ENCODE data around the gene TP53INP2. TPM values are rescaled to one million over a fixed set of nuclear protein-coding genes. Genes with fewer than 3 reads are reported as not detected.

The TP53INP2 gene
- total RNA-seq, 1 donor from 2014 or later = 178 TPM

DNA sequence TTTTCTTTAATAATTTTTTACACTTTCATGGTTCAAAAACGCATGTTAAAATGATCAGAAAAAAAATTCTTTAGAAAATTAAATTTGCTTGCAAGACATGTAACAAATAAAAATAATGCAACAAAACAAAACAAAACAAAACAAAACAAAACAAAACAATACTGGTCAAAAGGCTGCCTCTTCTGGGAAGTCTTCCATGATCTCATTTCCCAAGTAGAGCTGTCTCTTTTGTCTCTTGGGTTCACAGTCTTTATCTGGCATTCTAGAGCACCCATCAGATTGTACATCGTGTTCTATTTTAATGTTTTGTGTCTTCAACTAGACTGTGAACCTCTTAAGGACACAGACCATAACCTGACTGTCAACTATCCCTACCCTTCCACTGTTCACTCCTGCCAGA lies 25.3 kb downstream of the TP53INP2 start:
- Mint-ChIP-seq H3K9me3 (ENCODE audit: unreplicated experiment) (no peaks in the 10 kb centered on the region), H3K36me3 (ENCODE audit: unreplicated experiment) (peaks cover 10% of the 10 kb centered on the region), H3K27ac (ENCODE audit: unreplicated experiment) (no peak overlapping the region), H3K27me3 (ENCODE audit: unreplicated experiment) (peaks cover 2% of the 10 kb centered on the region), H3K4me1 (ENCODE audit: low read depth, unreplicated experiment) (no peaks in the 10 kb centered on the region), H3K4me3 (ENCODE audit: unreplicated experiment) (no peak overlapping the region)
- DNase-seq = no peak
- TF ChIP-seq, protein P1, sequence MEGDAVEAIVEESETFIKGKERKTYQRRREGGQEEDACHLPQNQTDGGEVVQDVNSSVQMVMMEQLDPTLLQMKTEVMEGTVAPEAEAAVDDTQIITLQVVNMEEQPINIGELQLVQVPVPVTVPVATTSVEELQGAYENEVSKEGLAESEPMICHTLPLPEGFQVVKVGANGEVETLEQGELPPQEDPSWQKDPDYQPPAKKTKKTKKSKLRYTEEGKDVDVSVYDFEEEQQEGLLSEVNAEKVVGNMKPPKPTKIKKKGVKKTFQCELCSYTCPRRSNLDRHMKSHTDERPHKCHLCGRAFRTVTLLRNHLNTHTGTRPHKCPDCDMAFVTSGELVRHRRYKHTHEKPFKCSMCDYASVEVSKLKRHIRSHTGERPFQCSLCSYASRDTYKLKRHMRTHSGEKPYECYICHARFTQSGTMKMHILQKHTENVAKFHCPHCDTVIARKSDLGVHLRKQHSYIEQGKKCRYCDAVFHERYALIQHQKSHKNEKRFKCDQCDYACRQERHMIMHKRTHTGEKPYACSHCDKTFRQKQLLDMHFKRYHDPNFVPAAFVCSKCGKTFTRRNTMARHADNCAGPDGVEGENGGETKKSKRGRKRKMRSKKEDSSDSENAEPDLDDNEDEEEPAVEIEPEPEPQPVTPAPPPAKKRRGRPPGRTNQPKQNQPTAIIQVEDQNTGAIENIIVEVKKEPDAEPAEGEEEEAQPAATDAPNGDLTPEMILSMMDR (IDR thresholded peaks at IDR 0.05; ENCODE audit: partially characterized antibody, unreplicated experiment) = no peak

GRCh38 chr20:34732523-34732922 lies 28.4 kb downstream of the TP53INP2 start:
- H3K4me3 Mint-ChIP-seq (ENCODE audit: unreplicated experiment) = no peak overlapping the region
- H3K9me3 Mint-ChIP-seq (ENCODE audit: unreplicated experiment) = no peaks in the 10 kb centered on the region
- TF ChIP-seq, protein P1 (IDR thresholded peaks at IDR 0.05; ENCODE audit: partially characterized antibody, unreplicated experiment) = no peak
- no peaks in the 10 kb centered on the region for H3K4me1 Mint-ChIP-seq (ENCODE audit: low read depth, unreplicated experiment)
- no peaks in the 10 kb centered on the region for H3K36me3 Mint-ChIP-seq (ENCODE audit: unreplicated experiment)
- H3K27me3 Mint-ChIP-seq (ENCODE audit: unreplicated experiment) = peaks cover 2% of the 10 kb centered on the region
- H3K27ac Mint-ChIP-seq (ENCODE audit: unreplicated experiment) = no peak overlapping the region
- DNase-seq = no peak

DNA sequence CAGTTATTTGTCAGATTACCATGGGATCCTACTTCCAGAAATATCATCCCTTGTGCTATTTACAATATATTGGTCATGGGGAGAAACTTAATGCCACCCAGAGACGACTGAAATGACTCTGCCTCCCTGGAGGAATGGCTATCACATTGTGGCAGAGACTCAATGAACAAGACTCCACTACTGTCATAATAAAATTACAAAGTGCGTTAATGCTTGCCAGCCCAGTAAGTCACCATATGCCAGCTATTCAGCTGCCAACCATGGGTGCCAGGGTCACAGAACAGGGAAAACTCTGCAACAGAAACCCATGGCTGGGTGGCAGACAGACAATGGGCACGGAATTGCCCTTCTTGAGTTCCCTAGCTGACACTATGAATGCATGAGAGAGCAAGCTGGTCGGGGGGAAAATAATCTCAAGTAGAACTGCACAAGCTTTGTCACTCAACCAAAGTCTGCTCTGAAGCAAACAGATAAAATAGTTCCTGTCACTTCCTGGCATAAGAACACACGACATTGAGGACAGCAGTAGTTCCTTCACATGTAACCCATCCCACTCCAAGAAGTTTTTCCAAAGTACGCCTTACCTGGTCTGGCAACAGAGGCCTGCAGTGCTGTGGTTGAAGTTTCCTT lies 32.1 kb downstream of the TP53INP2 start:
- Mint-ChIP-seq H3K9me3 (ENCODE audit: unreplicated experiment) (no peaks in the 10 kb centered on the region), H3K4me3 (ENCODE audit: unreplicated experiment) (no peak overlapping the region), H3K4me1 (ENCODE audit: low read depth, unreplicated experiment) (no peaks in the 10 kb centered on the region), H3K27ac (ENCODE audit: unreplicated experiment) (no peak overlapping the region), H3K27me3 (ENCODE audit: unreplicated experiment) (peaks cover 2% of the 10 kb centered on the region), H3K36me3 (ENCODE audit: unreplicated experiment) (peaks cover 7% of the 10 kb centered on the region)
- TF ChIP-seq, protein P1 (IDR thresholded peaks at IDR 0.05; ENCODE audit: partially characterized antibody, unreplicated experiment) = no peak
- DNase-seq = no peak

- Mint-ChIP-seq H3K27ac (ENCODE audit: unreplicated experiment) (no peak overlapping the region), H3K4me1 (ENCODE audit: low read depth, unreplicated experiment) (no peaks in the 10 kb centered on the region), H3K4me3 (ENCODE audit: unreplicated experiment) (no peak overlapping the region), H3K27me3 (ENCODE audit: unreplicated experiment) (no peaks in the 10 kb centered on the region), H3K36me3 (ENCODE audit: unreplicated experiment) (peaks cover 16% of the 10 kb centered on the region), H3K9me3 (ENCODE audit: unreplicated experiment) (no peaks in the 10 kb centered on the region)
- TF ChIP-seq, protein P1 (IDR thresholded peaks at IDR 0.05; ENCODE audit: partially characterized antibody, unreplicated experiment) = no peak
- DNase-seq = no peak
Measured at GRCh38 chr20:34743039-34743438, 38.9 kb downstream of the TP53INP2 start.

DNA sequence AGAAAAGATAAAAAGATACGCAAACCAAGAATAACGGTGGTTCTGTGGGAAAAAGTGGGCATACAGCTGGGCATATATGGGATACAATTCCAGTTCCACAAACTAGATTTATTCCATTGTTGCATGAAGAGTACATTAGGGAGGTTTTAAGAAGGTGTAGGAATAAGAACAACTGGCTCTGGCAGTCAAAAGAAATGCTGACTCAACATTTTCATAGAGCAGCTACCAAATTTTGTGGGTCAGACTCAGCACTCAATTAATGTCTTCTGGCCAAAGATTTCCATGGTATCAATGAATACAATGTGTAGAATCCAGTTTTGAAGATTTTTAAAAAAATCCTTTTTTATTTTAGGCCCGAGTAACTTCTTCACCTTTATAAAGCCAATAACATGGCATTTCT lies 40.2 kb downstream of the TP53INP2 start:
- TF ChIP-seq, protein P1 (IDR thresholded peaks at IDR 0.05; ENCODE audit: partially characterized antibody, unreplicated experiment) = no peak
- H3K27ac Mint-ChIP-seq (ENCODE audit: unreplicated experiment) = no peak overlapping the region
- no peaks in the 10 kb centered on the region for H3K4me1 Mint-ChIP-seq (ENCODE audit: low read depth, unreplicated experiment)
- no peak overlapping the region for H3K4me3 Mint-ChIP-seq (ENCODE audit: unreplicated experiment)
- peaks cover 16% of the 10 kb centered on the region for H3K36me3 Mint-ChIP-seq (ENCODE audit: unreplicated experiment)
- no peaks in the 10 kb centered on the region for H3K9me3 Mint-ChIP-seq (ENCODE audit: unreplicated experiment)
- H3K27me3 Mint-ChIP-seq (ENCODE audit: unreplicated experiment) = no peaks in the 10 kb centered on the region
- DNase-seq = no peak
